Mucosa of rectum (tissue), 2 donors: Measurements from ENCODE around the gene COBL.

Source experiments
- H3K27ac ChIP-seq, 2 donors: one replicate each; pipeline ENCODE4 v1.7.0; 2013; ENCODE audit warnings: inconsistent platforms in 2 of 2, low read depth in 2 of 2, low read length in 2 of 2
- H3K27me3 ChIP-seq, 2 donors: one replicate each; pipeline ENCODE4 v1.7.0; 2013; ENCODE audit warnings: low read length in 2 of 2; ENCODE audit not compliant: control insufficient read depth in 2 of 2, insufficient read depth in 2 of 2
- H3K36me3 ChIP-seq, 2 donors: one replicate each; pipeline ENCODE4 v1.7.0; 2013; ENCODE audit warnings: low read length in 2 of 2; ENCODE audit not compliant: control insufficient read depth in 2 of 2, insufficient read depth in 2 of 2
- H3K4me1 ChIP-seq, 2 donors: one replicate each; pipeline ENCODE4 v1.7.0; 2013; ENCODE audit warnings: low read length in 2 of 2, mild to moderate bottlenecking in 1 of 2; ENCODE audit not compliant: control insufficient read depth in 2 of 2, insufficient read depth in 2 of 2
- H3K4me3 ChIP-seq, 2 donors: one replicate each; pipeline ENCODE4 v1.7.0; 2013; ENCODE audit warnings: low read length in 2 of 2
- H3K9ac ChIP-seq, 2 donors: one replicate each; pipeline ENCODE4 v1.7.0; 2013; ENCODE audit warnings: low read length in 2 of 2, low read depth in 1 of 2, mild to moderate bottlenecking in 1 of 2
- H3K9me3 ChIP-seq, 2 donors: one replicate each; pipeline ENCODE4 v1.7.0; 2013; ENCODE audit warnings: low read length in 2 of 2; ENCODE audit not compliant: control insufficient read depth in 2 of 2
- donor health status: healthy.
- donor health status: Normal muscosa, but diverticular disease.

COBL gene

DNA sequence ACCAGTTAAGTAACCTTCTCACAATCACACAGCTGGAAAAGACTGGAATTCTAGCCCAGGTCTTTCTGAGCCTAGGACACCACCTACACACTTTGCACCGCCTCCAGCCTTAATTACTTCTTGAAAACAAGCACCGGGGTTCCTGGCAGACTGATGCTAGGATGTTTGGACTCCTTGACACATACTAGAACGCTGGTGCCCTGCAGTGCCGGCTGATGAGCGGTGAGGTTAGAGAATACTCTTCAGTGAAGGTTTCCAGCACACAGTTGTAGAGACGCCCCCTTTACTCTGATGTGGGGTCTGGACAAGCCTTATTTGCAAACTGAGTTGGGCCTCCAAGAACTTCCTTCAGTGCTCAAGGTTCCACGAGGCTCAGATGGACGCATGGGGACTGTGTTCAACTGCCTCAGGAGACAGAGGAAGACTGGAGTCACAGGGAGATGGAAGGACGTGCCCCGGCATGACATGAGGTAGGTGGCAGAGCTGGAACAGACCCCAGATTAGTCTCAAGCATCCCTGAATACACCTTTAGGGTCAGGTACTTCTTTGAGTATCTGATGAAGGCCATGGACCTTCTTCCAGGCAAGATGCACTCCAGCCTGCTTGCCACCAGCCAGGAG, 89.6 kb downstream of the COBL start:
- H3K4me3 ChIP-seq, result no peak overlapping the region
- H3K36me3 ChIP-seq, result no peaks in the 10 kb centered on the region
- H3K9me3 ChIP-seq, result no peaks in the 10 kb centered on the region
- H3K9ac ChIP-seq, result no peak overlapping the region
- H3K4me1 ChIP-seq, result peaks cover 10 to 16% of the 10 kb centered on the region in 2 donors
- H3K27ac ChIP-seq, result no peak overlapping the region
- no peaks in the 10 kb centered on the region for H3K27me3 ChIP-seq

DNA sequence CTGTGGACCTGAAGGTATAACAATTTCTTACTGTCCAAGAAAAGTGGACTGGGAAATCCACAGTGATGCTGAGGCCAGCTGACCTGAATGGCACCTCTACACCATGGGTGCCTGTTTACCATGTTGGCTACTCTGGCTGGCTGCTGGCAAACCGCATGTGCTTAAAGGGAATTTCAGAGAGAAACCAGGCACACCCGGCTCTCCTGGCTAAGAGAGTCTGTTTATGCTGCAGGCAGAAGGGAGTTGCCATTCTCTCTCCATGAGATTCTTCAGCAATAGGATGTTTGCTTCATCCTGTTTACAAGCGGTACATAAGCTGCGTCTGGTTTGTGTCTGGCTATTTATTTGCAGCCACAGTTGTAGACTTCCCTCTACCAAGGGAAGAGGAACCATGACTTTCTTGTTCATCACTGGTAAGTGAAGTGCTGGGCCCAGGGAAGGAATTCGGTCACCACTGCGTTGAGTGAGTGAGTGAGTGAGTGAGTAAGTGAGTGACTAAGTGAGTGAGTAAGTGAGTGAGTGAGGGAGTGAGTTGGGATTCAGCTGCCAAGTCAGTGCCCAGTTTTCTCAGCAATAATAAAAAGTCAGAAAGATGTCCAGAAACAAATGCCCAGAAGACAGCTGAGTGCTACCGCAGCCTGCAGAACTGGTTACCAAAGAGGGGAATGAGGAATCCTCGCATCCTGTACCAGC, 90.4 kb downstream of the COBL start:
- H3K9ac ChIP-seq, result no peak overlapping the region
- H3K9me3 ChIP-seq, result no peaks in the 10 kb centered on the region
- peak overlapping the region; percentile 23 to 46 for H3K27ac ChIP-seq
- H3K27me3 ChIP-seq, result no peaks in the 10 kb centered on the region
- peaks cover 10 to 16% of the 10 kb centered on the region in 2 donors for H3K4me1 ChIP-seq
- H3K4me3 ChIP-seq, result no peak overlapping the region
- H3K36me3 ChIP-seq, result no peaks in the 10 kb centered on the region

DNA sequence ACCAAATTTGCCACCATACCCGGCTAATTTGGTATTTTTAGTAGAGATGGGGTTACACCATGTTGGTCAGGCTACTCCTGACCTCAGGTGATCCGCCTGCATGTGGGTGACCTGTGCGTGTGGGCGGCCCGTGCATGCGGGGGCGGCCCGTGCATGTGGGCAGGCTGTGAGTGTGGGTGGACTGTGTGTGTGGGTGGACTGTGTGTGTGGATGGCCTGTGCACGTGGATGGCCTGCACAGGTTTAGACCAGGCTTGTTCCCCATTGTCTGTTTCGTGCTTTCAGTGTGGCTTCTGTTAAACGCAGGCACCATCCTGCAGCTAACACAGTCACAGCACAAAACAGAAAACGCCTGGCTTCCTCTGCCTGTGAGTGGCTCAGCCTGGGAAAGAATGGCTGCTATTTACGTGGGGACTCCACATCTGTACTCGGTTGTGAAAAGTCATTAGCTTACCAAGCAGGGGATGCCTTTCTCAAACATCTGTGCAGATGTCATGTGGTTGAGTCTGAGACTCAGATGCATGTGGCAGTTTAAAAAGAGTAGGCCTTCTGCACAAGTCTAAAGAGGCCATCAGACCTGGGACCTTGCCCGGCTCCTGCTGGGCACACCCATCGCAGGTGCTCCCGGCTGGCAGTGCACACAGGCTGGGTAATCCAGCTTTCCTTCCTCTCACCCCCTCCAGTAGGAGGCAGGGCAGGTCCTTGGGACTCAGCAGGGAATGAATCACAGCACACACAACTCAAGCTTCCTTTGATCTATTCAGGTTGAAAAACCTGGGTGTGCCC, 91.6 kb downstream of the COBL start:
- peak overlapping the region; percentile 34 to 48 for H3K27ac ChIP-seq
- no peaks in the 10 kb centered on the region for H3K9me3 ChIP-seq
- peak overlapping the region in 1 of 2 donors; percentile 3 for H3K4me3 ChIP-seq
- no peaks in the 10 kb centered on the region for H3K27me3 ChIP-seq
- H3K36me3 ChIP-seq, result no peaks in the 10 kb centered on the region
- peaks cover 10 to 16% of the 10 kb centered on the region in 2 donors for H3K4me1 ChIP-seq
- H3K9ac ChIP-seq, result no peak overlapping the region

DNA sequence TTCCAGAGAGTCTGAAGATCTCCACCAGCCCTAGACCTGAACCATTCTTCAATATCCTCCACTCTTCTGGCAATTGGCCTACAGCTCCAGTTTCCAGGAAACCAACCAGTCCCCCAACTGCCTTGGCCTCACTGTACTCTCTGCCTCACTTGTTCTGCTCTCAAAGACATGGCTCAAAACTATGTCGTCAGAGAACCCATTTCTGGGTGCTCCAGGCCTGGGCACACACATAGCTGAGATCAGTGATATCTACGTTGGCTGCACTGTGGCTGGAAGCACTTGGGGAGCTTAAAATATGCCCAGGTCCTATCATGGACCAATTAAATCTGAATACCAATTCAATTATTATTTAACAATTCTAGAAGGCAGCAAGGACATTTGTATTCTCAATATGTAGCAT, 93.1 kb downstream of the COBL start:
- Histone ChIP-seq H3K36me3 (no peaks in the 10 kb centered on the region), H3K27ac (no peak overlapping the region), H3K9ac (no peak overlapping the region), H3K4me3 (no peak overlapping the region), H3K27me3 (no peaks in the 10 kb centered on the region), H3K9me3 (no peaks in the 10 kb centered on the region), H3K4me1 (peaks cover 10 to 16% of the 10 kb centered on the region in 2 donors)

DNA sequence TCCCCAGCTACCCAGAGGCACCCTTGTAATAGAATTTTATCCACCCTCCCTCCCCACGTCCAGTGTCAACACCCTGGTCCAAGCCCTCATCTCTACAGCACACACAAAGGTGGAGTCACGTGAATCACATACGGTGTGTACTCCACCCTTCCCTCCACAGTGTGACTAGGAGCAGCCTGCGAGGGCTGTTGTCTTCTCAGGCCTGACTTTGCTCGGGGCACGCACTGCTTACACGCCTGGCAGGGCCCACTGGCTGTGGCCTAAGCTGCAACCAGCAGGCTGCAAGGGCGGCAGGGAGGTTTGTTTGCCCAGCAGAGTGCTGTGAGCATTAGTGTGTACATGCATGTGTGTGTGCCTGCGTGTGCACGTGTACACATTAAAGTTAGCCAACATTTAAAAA, 93.7 kb downstream of the COBL start:
- Histone ChIP-seq H3K27ac (no peak overlapping the region), H3K36me3 (no peaks in the 10 kb centered on the region), H3K9ac (no peak overlapping the region), H3K4me3 (no peak overlapping the region), H3K27me3 (no peaks in the 10 kb centered on the region), H3K9me3 (no peaks in the 10 kb centered on the region), H3K4me1 (peaks cover 10 to 16% of the 10 kb centered on the region in 2 donors)

DNA sequence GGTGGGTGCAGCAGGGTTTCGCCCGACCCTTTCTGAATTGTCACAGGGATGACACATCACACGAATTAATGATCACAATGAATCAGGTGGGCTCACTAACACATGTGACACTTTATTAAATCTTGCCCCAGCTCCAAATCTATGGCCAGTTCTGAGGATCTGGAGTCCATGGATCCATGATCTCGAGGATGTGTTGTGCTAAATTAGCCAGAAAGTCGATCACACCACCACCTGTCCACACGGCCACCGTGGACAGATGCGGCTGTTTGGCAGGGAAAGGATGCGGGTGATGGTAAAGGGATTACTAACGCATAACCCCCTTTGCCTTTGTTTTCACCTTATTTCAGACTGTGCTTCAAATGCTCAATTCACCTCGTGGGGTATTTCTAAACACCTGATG, 96.4 kb downstream of the COBL start:
- H3K9ac ChIP-seq, result no peak overlapping the region
- peaks cover 5 to 8% of the 10 kb centered on the region in 2 donors for H3K4me1 ChIP-seq
- H3K36me3 ChIP-seq, result no peaks in the 10 kb centered on the region
- H3K27me3 ChIP-seq, result no peaks in the 10 kb centered on the region
- no peaks in the 10 kb centered on the region for H3K9me3 ChIP-seq
- no peak overlapping the region for H3K4me3 ChIP-seq
- no peak overlapping the region for H3K27ac ChIP-seq

DNA sequence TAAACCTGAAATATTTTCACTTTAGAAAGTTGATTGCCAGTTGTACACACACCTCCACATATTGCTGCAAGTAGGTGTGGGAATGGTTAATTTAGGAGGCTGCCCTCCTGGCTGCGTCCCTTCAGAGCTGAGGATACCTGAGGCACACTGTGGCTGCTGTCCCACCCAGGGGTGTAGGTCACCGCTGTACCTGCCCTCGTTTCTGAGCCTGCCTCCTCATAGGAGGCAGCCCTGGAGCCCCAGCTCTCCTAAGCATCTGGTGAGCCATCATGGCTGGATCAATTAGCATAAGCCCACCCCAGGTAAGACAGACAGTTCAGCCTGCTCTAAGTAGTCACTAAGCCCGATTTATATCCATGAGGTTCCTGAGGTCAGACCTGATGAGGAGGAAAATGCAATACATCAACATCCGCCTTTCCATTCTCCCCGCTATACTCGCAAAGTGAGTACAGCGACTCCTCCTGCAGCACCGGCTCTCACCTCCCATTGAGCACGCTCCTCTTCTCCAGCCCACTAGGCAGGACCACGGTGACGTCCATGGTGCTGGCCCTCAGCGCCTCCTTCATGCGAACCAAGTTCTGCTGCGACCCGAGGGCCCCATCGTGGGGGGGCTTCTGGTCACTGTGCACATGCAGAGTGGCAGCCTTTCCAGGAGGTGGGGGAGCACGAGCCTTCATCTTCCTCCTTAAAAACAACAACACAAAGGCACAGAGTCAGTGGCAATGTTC, 97.2 kb downstream of the COBL start:
- no peak overlapping the region for H3K4me3 ChIP-seq
- H3K36me3 ChIP-seq, result no peaks in the 10 kb centered on the region
- no peaks in the 10 kb centered on the region for H3K9me3 ChIP-seq
- H3K27me3 ChIP-seq, result no peaks in the 10 kb centered on the region
- no peak overlapping the region for H3K27ac ChIP-seq
- no peak overlapping the region for H3K9ac ChIP-seq
- H3K4me1 ChIP-seq, result peaks cover 0 to 3% of the 10 kb centered on the region in 2 donors

DNA sequence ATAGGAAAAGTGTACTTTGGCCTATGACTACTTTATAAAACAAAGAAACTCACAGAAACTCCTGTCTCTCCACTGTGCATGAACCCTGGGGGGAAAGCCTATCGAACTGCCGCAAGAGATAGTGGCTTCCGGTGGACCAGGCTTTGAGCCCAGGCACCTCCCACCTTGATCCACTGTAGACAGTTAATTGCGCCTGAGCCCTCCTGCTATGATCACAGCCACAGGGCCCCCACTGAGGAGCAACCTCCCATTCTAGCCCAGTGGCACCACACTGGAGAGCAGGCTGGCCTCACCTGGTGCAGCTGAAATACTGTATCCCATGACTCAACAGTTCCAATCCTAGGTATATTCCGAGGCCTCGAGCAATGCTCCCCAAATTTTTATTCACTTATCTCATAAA, 98.8 kb downstream of the COBL start:
- Histone ChIP-seq H3K4me1 (no peaks in the 10 kb centered on the region), H3K9ac (no peak overlapping the region), H3K9me3 (no peaks in the 10 kb centered on the region), H3K36me3 (no peaks in the 10 kb centered on the region), H3K4me3 (no peak overlapping the region), H3K27me3 (no peaks in the 10 kb centered on the region), H3K27ac (no peak overlapping the region)

DNA sequence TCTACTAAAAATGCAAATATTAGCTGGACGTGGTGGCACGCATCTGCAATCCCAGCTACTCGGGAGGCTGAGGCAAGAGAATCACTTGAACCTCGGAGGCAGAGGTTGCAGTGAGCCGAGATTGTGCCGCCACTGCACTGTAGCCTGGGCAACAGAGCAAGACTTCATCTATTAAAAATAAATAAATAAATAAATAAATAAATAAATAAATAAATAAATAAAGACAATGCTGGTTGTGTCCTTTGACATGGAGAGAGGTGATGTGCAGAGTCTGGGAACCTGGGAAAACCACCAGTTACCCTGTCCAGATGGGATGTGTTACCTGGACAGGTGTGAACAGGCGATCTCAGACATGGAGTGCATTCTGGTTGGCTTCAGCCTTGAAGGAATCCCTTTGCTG, 102.5 kb downstream of the COBL start:
- no peak overlapping the region for H3K4me3 ChIP-seq
- no peak overlapping the region for H3K9ac ChIP-seq
- H3K4me1 ChIP-seq, result no peaks in the 10 kb centered on the region
- H3K9me3 ChIP-seq, result no peaks in the 10 kb centered on the region
- H3K27ac ChIP-seq, result no peak overlapping the region
- H3K27me3 ChIP-seq, result no peaks in the 10 kb centered on the region
- H3K36me3 ChIP-seq, result no peaks in the 10 kb centered on the region

DNA sequence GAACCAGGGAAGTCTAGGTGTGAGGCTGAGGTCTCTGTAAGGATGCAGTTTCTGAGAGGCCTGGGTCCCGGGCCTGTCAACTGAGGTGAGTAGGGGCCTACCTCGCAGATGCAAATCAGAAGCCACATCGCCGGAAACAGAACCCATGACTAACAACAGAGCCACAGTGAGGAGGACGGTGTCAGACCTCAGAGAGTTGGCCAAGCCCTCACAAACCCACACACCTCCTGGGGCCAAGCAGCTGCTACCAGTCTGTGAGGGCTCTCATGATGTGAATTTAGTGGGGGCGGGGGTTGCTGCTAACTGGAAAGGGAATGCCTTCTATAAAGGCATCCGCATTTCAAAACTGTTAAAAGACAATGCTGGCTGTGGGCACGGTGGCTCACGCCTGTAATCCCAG, 103.0 kb downstream of the COBL start:
- Histone ChIP-seq H3K9ac (no peak overlapping the region), H3K4me1 (no peaks in the 10 kb centered on the region), H3K9me3 (no peaks in the 10 kb centered on the region), H3K4me3 (no peak overlapping the region), H3K36me3 (no peaks in the 10 kb centered on the region), H3K27ac (no peak overlapping the region), H3K27me3 (no peaks in the 10 kb centered on the region)
